ENCODE data around the gene RNF13. TPM values are rescaled to one million over a fixed set of nuclear protein-coding genes. Genes with fewer than 3 reads are reported as not detected.
A peak's percentile ranks its signal among the peaks of the same experiment; 100 is the strongest.

Gene RNF13
- total RNA-seq, 2 experiments from 2014 or later, result 39.1 to 44.1 TPM

- Histone ChIP-seq H3K36me3 (ENCODE audit: insufficient read depth, low read length) (peaks cover 4% of the 10 kb centered on the region), H3K4me1 (ENCODE audit: insufficient read depth, low read length) (no peaks in the 10 kb centered on the region), H3K27ac (ENCODE audit: low read depth in 1 of 2, low read length in 2 of 2) (no peak overlapping the region), H3K9me3 (ENCODE audit: control insufficient read depth in 1 of 2, insufficient read depth in 1 of 2, low read length in 2 of 2) (no peaks in the 10 kb centered on the region), H3K4me3 (ENCODE audit: low read length) (no peak overlapping the region), H3K27me3 (ENCODE audit: control insufficient read depth in 1 of 2, insufficient read depth in 2 of 2, low read length in 2 of 2) (no peaks in the 10 kb centered on the region)
- TF ChIP-seq CTCF (IDR thresholded peaks at IDR 0.05), result peak; percentile 20
- DNase-seq (no peak), ATAC-seq (ENCODE audit: poor library complexity) (no peak)
- H3K4me1 Mint-ChIP-seq (ENCODE audit: low read depth), result peaks cover 5% of the 10 kb centered on the region
- no peaks in the 10 kb centered on the region for H3K27me3 Mint-ChIP-seq
- peaks cover 60% of the 10 kb centered on the region for H3K36me3 Mint-ChIP-seq (ENCODE audit: low read depth)
- H3K9me3 Mint-ChIP-seq, result no peaks in the 10 kb centered on the region
- ChIA-PET POLR2A (no interaction called here), CTCF (no interaction called here)
- intact Hi-C loops (cut with DNase I, micrococcal nuclease), result no loop called here
- no peak overlapping the region for H3K27ac Mint-ChIP-seq
- H3K4me3 Mint-ChIP-seq, result no peak overlapping the region
Measured at GRCh38 chr3:149902498-149903139, 89.6 kb downstream of the RNF13 start.

GRCh38 chr3:149906036-149906435 lies 93.0 kb downstream of the RNF13 start:
- H3K27me3 ChIP-seq (ENCODE audit: control insufficient read depth in 1 of 2, insufficient read depth in 2 of 2, low read length in 2 of 2), result no peaks in the 10 kb centered on the region
- POLR2A ChIA-PET, result interaction anchor here (0.6 kb wide), 1 partner anchor 319 kb away, joined by 3 read pairs; no protein-coding TSS in a partner anchor
- no peaks in the 10 kb centered on the region for H3K4me1 Mint-ChIP-seq (ENCODE audit: low read depth)

GRCh38 chr3:149908424-149908957 lies 95.5 kb downstream of the RNF13 start:
- Histone ChIP-seq H3K4me3 (ENCODE audit: low read length) (no peak overlapping the region), H3K4me1 (ENCODE audit: insufficient read depth, low read length) (no peaks in the 10 kb centered on the region), H3K36me3 (ENCODE audit: insufficient read depth, low read length) (peaks cover 3% of the 10 kb centered on the region), H3K27ac (ENCODE audit: low read depth in 1 of 2, low read length in 2 of 2) (no peak overlapping the region), H3K27me3 (ENCODE audit: control insufficient read depth in 1 of 2, insufficient read depth in 2 of 2, low read length in 2 of 2) (no peaks in the 10 kb centered on the region), H3K9me3 (ENCODE audit: control insufficient read depth in 1 of 2, insufficient read depth in 1 of 2, low read length in 2 of 2) (no peaks in the 10 kb centered on the region)
- ATAC-seq (ENCODE audit: poor library complexity) (no peak), DNase-seq (no peak)
- intact Hi-C loops (cut with DNase I, micrococcal nuclease), result no loop called here
- H3K27ac Mint-ChIP-seq, result no peak overlapping the region
- no peak overlapping the region for H3K4me3 Mint-ChIP-seq
- H3K36me3 Mint-ChIP-seq (ENCODE audit: low read depth), result peaks cover 68% of the 10 kb centered on the region
- no peaks in the 10 kb centered on the region for H3K9me3 Mint-ChIP-seq
- H3K27me3 Mint-ChIP-seq, result no peaks in the 10 kb centered on the region
- ChIA-PET POLR2A (interaction anchor here (0.6 to 1.1 kb wide), 2 partner anchors 26 to 44 kb away, joined by 3 read pairs; no protein-coding TSS in a partner anchor), CTCF (no interaction called here)
- TF ChIP-seq CTCF (IDR thresholded peaks at IDR 0.05), result no peak
- H3K4me1 Mint-ChIP-seq (ENCODE audit: low read depth), result no peaks in the 10 kb centered on the region

More at GRCh38 chr3:149906036-149906435, 93.0 kb downstream of the RNF13 start:
- CTCF ChIA-PET, result interaction anchor here (1.1 kb wide), 1 partner anchor 31 kb away, joined by 5 read pairs; no protein-coding TSS in a partner anchor
- H3K27ac ChIP-seq (ENCODE audit: low read depth in 1 of 2, low read length in 2 of 2), result no peak overlapping the region
- peaks cover 61% of the 10 kb centered on the region for H3K36me3 Mint-ChIP-seq (ENCODE audit: low read depth)
- H3K4me3 ChIP-seq (ENCODE audit: low read length), result no peak overlapping the region
- H3K27me3 Mint-ChIP-seq, result no peaks in the 10 kb centered on the region
- no peak overlapping the region for H3K4me3 Mint-ChIP-seq
- ATAC-seq (ENCODE audit: poor library complexity), result no peak
- H3K27ac Mint-ChIP-seq, result no peak overlapping the region
- no peaks in the 10 kb centered on the region for H3K9me3 ChIP-seq (ENCODE audit: control insufficient read depth in 1 of 2, insufficient read depth in 1 of 2, low read length in 2 of 2)
- DNase-seq, result no peak
- TF ChIP-seq CTCF (IDR thresholded peaks at IDR 0.05), result no peak
- intact Hi-C loops (cut with DNase I, micrococcal nuclease), result no loop called here
- H3K9me3 Mint-ChIP-seq, result no peaks in the 10 kb centered on the region
- no peaks in the 10 kb centered on the region for H3K4me1 ChIP-seq (ENCODE audit: insufficient read depth, low read length)
- H3K36me3 ChIP-seq (ENCODE audit: insufficient read depth, low read length), result no peaks in the 10 kb centered on the region

All from CD4-positive, alpha-beta T cell (primary cell).